Type B pancreatic cell (in vitro differentiated cells): ENCODE results near the gene U2AF2. TPM values are rescaled to one million over a fixed set of nuclear protein-coding genes. Genes with fewer than 3 reads are reported as not detected.

Source experiments
- DNase-seq: peaks from one replicate; pipeline ENCODE4 v3.0.0; 2021; ENCODE audit warnings: mixed read lengths; ENCODE audit not compliant: unreplicated experiment; ENCODE audit errors: extremely low spot score
- H3K27ac Mint-ChIP-seq: 2 replicates; pipeline ENCODE4 v1.8.0; 2021; ENCODE audit warnings: mild to moderate bottlenecking, mixed read lengths
- H3K27me3 Mint-ChIP-seq: 2 replicates; pipeline ENCODE4 v1.8.0; 2021; ENCODE audit warnings: mixed read lengths
- H3K36me3 Mint-ChIP-seq: 2 replicates; pipeline ENCODE4 v1.8.0; 2021; ENCODE audit warnings: mixed read lengths
- H3K4me1 Mint-ChIP-seq: one replicate; pipeline ENCODE4 v1.8.0; 2021; ENCODE audit warnings: mixed read lengths; ENCODE audit not compliant: unreplicated experiment
- H3K4me3 Mint-ChIP-seq: 2 replicates; pipeline ENCODE4 v1.8.0; 2021; ENCODE audit warnings: mild to moderate bottlenecking, mixed read lengths
- H3K9me3 Mint-ChIP-seq: 2 replicates; pipeline ENCODE4 v1.8.0; 2021; ENCODE audit warnings: mixed read lengths
- CTCF ChIP-seq: fragments of 200-600 bp; sonication (generic); conservative IDR thresholded peaks from 2 replicates; pipeline ENCODE4 v1.5.0; 2021; ENCODE audit warnings: antibody characterized with exemption, mild to moderate bottlenecking
- total RNA-seq: library from RNA; stranded (reverse); gene quantifications from 2 replicates; pipeline ENCODE4 v1.2.1, GENCODE V29; 2021; ENCODE audit warnings: low replicate concordance

Gene U2AF2
- total RNA-seq, 1 donor from 2014 or later: 232 TPM

GRCh38 chr19:55654323-55654867 is 440 bp upstream of the U2AF2 start:
- Mint-ChIP-seq H3K36me3 (peaks cover 13% of the 10 kb centered on the region), H3K9me3 (no peaks in the 10 kb centered on the region), H3K27me3 (no peaks in the 10 kb centered on the region), H3K4me1 (peaks cover 17% of the 10 kb centered on the region), H3K27ac (peak overlapping the region; percentile 99), H3K4me3 (peak overlapping the region; percentile 97)
- no peak for TF ChIP-seq CTCF
- DNase-seq: peak; percentile 98

DNA sequence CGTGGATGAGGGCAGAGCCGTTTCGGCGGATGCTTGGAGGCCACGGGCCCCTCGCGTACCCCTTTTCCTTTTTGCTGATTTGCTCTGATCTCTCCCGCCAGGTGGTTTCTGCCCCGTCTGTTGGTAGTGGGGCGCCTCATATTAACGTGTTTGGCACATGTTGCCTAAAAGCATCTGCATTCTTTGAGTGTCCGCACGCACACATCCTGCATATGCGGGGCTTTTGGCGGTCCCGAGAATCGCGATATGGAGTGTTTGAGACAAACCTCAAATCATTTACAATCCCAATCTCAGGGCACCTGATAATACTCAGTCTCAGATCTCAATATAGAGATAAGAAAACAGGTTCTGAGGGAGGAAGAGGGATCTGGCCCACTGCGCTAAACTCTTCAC is 809 bp downstream of the U2AF2 start:
- DNase-seq: no peak
- Mint-ChIP-seq H3K4me3 (peak overlapping the region; percentile 97), H3K27me3 (no peaks in the 10 kb centered on the region), H3K27ac (peak overlapping the region; percentile 99), H3K9me3 (no peaks in the 10 kb centered on the region), H3K36me3 (peaks cover 13% of the 10 kb centered on the region), H3K4me1 (peaks cover 17% of the 10 kb centered on the region)
- no peak for TF ChIP-seq CTCF

GRCh38 chr19:55656552-55656951 is 1.7 kb downstream of the U2AF2 start:
- Mint-ChIP-seq H3K4me1 (peaks cover 17% of the 10 kb centered on the region), H3K4me3 (peak overlapping the region; percentile 97), H3K36me3 (peaks cover 13% of the 10 kb centered on the region), H3K9me3 (no peaks in the 10 kb centered on the region), H3K27me3 (no peaks in the 10 kb centered on the region), H3K27ac (peak overlapping the region; percentile 99)
- no peak for DNase-seq
- no peak for TF ChIP-seq CTCF

GRCh38 chr19:55656988-55657747 is 2.3 kb downstream of the U2AF2 start:
- H3K27me3 Mint-ChIP-seq: no peaks in the 10 kb centered on the region
- peaks cover 13% of the 10 kb centered on the region for H3K36me3 Mint-ChIP-seq
- TF ChIP-seq CTCF: no peak
- H3K27ac Mint-ChIP-seq: peak overlapping the region; percentile 56
- H3K4me3 Mint-ChIP-seq: peak overlapping the region; percentile 97
- H3K4me1 Mint-ChIP-seq: peaks cover 17% of the 10 kb centered on the region
- no peak for DNase-seq
- H3K9me3 Mint-ChIP-seq: no peaks in the 10 kb centered on the region

DNA sequence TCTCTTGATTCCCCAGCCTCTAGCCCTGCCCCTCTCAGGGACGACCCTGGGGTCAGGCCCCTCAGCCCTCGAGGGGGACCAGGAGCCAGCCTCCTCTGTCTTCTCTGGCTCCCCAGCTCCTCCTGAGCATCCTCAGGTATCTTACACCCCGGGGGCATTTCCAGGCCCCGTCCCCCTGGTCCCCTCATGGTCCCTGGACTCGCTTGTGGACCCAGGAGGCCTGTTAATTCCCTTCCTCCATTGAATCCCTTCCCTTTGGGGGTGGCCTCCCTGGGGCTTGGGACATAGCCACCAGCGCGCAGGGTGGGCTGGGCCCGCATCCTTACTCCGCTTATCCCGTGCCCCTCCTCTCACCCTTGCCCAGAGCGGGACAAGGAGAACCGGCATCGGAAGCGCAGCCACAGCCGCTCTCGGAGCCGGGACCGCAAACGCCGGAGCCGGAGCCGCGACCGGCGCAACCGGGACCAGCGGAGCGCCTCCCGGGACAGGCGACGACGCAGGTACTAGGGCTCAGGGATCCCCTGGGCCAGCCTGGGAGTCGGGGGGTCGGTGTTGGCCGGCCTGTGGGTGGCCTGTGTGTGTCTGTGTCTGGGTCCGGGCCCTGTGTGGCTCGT is 4.1 kb downstream of the U2AF2 start:
- Mint-ChIP-seq H3K27ac (peak overlapping the region; percentile 43), H3K27me3 (no peaks in the 10 kb centered on the region), H3K4me3 (peak overlapping the region; percentile 37), H3K4me1 (peaks cover 17% of the 10 kb centered on the region), H3K9me3 (no peaks in the 10 kb centered on the region), H3K36me3 (peaks cover 17% of the 10 kb centered on the region)
- peak; percentile 56 for DNase-seq
- TF ChIP-seq CTCF: no peak
